ENCODE measurements around the gene SNX33. TPM values are rescaled to one million over a fixed set of nuclear protein-coding genes. Genes with fewer than 3 reads are reported as not detected.
"Not testable (repeated sequence)": the region's sequence is repeated elsewhere in the genome, so short reads cannot be mapped to it uniquely, and the experiment has no call there.

Gene SNX33
- total and polyA plus RNA-seq, 7 experiments from 2014 or later, result 0.13 to 3.4 (median 1.3) TPM

DNA sequence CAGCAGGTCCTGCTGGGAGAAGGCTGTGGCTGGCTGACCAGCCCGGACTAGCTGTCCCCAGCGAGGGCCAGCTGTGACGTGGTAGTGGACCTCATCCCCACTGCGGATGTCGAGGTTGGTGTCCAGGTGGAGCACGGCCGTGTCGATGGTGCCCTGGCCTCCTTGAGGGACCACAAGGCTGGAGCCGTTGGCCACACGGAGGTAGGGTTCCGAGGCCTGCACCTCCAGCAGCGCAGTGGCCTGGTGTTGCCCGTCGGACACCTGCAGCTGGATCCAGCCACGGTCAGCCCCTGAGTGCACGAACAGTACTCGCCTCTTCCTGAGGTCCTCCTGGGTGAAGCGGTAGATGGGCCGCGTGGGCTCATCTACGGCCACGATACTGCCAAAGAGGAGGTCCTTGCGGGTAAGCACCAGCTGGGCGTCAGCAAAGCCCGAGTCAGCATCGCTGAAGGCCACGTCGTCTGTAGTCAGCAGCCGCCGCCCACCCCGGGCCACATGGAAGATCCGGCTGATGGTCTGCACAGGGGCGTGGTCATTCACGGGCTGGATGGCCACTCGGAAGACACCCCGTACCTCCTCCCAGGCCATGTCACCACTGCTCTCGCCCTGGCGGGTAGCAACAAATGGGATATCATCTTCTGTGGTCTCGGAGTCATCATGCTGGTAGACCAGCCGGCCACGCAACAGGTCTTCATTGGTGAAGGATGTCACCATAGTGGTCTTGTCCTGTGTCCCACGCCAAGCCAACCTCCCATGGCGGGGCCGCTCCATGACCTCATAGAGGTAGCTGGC is 40.0 kb downstream of the SNX33 start:
- no peaks in the 10 kb centered on the region for H3K27me3 ChIP-seq (ENCODE audit: control insufficient read depth in 2 of 2, insufficient read depth in 2 of 2, low read length in 2 of 2)
- H3K36me3 ChIP-seq (ENCODE audit: control insufficient read depth in 2 of 3, insufficient read depth in 3 of 3, low read length in 3 of 3), result no peaks in the 10 kb centered on the region
- H3K4me1 Mint-ChIP-seq, result peaks cover 0 to 9% (median 4%) of the 10 kb centered on the region in 7 donors
- peaks cover 0 to 3% (median 0%) of the 10 kb centered on the region in 11 donors for H3K9me3 Mint-ChIP-seq
- POLR2A ChIA-PET, result interaction anchor here (0.6 kb wide), 1 partner anchor 65 kb away, joined by 4 read pairs; no protein-coding TSS in a partner anchor
- DNase-seq (no peak), ATAC-seq (no peak)
- no peak overlapping the region for H3K27ac ChIP-seq (ENCODE audit: low read depth, low read length)
- intact Hi-C loops (cut with micrococcal nuclease), result no loop called here
- H3K36me3 Mint-ChIP-seq, result peaks cover 0 to 2% (median 0%) of the 10 kb centered on the region in 5 donors
- no peaks in the 10 kb centered on the region for H3K4me1 ChIP-seq (ENCODE audit: control insufficient read depth in 2 of 2, insufficient read depth in 2 of 2, low read length in 2 of 2)
- H3K4me3 ChIP-seq (ENCODE audit: low read length), result no peak overlapping the region
- no peaks in the 10 kb centered on the region for H3K9me3 ChIP-seq (ENCODE audit: control insufficient read depth in 2 of 3, low read length in 3 of 3)
- no peak overlapping the region for H3K4me3 Mint-ChIP-seq
- CTCF ChIA-PET, result no interaction called here
- peaks cover 6 to 9% (median 7%) of the 10 kb centered on the region in 5 donors for H3K27me3 Mint-ChIP-seq
- H3K27ac Mint-ChIP-seq, result no peak overlapping the region

- H3K27ac Mint-ChIP-seq, result no peak overlapping the region
- no peak for DNase-seq
- no peak for ATAC-seq
- H3K27me3 Mint-ChIP-seq, result peaks cover 6 to 13% (median 8%) of the 10 kb centered on the region in 5 donors
- peaks cover 0 to 9% (median 4%) of the 10 kb centered on the region in 7 donors for H3K4me1 Mint-ChIP-seq
- H3K27me3 ChIP-seq (ENCODE audit: control insufficient read depth in 2 of 2, insufficient read depth in 2 of 2, low read length in 2 of 2), result no peaks in the 10 kb centered on the region
- H3K4me3 Mint-ChIP-seq, result no peak overlapping the region
- ChIA-PET POLR2A (no interaction called here), CTCF (no interaction called here)
- H3K36me3 ChIP-seq (ENCODE audit: control insufficient read depth in 2 of 3, insufficient read depth in 3 of 3, low read length in 3 of 3), result no peaks in the 10 kb centered on the region
- intact Hi-C loops (cut with micrococcal nuclease), result no loop called here
- H3K9me3 Mint-ChIP-seq, result peaks cover 0 to 3% (median 0%) of the 10 kb centered on the region in 11 donors
- no peaks in the 10 kb centered on the region for H3K9me3 ChIP-seq (ENCODE audit: control insufficient read depth in 2 of 3, low read length in 3 of 3)
- H3K27ac ChIP-seq (ENCODE audit: low read depth, low read length), result no peak overlapping the region
- no peaks in the 10 kb centered on the region for H3K4me1 ChIP-seq (ENCODE audit: control insufficient read depth in 2 of 2, insufficient read depth in 2 of 2, low read length in 2 of 2)
- H3K4me3 ChIP-seq (ENCODE audit: low read length), result no peak overlapping the region
- H3K36me3 Mint-ChIP-seq, result peaks cover 0 to 2% (median 0%) of the 10 kb centered on the region in 5 donors
These were observed 40.5 kb downstream of the SNX33 start for GRCh38 chr15:75688278-75688557.

GRCh38 chr15:75688831-75689230 is 41.1 kb downstream of the SNX33 start:
- H3K27ac Mint-ChIP-seq, result no peak overlapping the region
- ChIA-PET POLR2A (no interaction called here), CTCF (no interaction called here)
- no peak for ATAC-seq
- no peak overlapping the region for H3K4me3 Mint-ChIP-seq
- Histone ChIP-seq H3K27ac (ENCODE audit: low read depth, low read length) (no peak overlapping the region), H3K27me3 (ENCODE audit: control insufficient read depth in 2 of 2, insufficient read depth in 2 of 2, low read length in 2 of 2) (no peaks in the 10 kb centered on the region), H3K4me3 (ENCODE audit: low read length) (no peak overlapping the region), H3K36me3 (ENCODE audit: control insufficient read depth in 2 of 3, insufficient read depth in 3 of 3, low read length in 3 of 3) (no peaks in the 10 kb centered on the region), H3K9me3 (ENCODE audit: control insufficient read depth in 2 of 3, low read length in 3 of 3) (no peaks in the 10 kb centered on the region), H3K4me1 (ENCODE audit: control insufficient read depth in 2 of 2, insufficient read depth in 2 of 2, low read length in 2 of 2) (no peaks in the 10 kb centered on the region)
- intact Hi-C loops (cut with micrococcal nuclease), result no loop called here
- H3K27me3 Mint-ChIP-seq, result peaks cover 6 to 16% (median 8%) of the 10 kb centered on the region in 5 donors
- peaks cover 0 to 2% (median 0%) of the 10 kb centered on the region in 5 donors for H3K36me3 Mint-ChIP-seq
- peaks cover 0 to 9% (median 4%) of the 10 kb centered on the region in 7 donors for H3K4me1 Mint-ChIP-seq
- peaks cover 0 to 3% (median 0%) of the 10 kb centered on the region in 11 donors for H3K9me3 Mint-ChIP-seq
- no peak for DNase-seq

- H3K27me3 ChIP-seq (ENCODE audit: control insufficient read depth in 2 of 2, insufficient read depth in 2 of 2, low read length in 2 of 2); POLR2A ChIA-PET; H3K27ac ChIP-seq (ENCODE audit: low read depth, low read length); H3K4me1 ChIP-seq (ENCODE audit: control insufficient read depth in 2 of 2, insufficient read depth in 2 of 2, low read length in 2 of 2); DNase-seq; H3K27ac Mint-ChIP-seq; H3K9me3 ChIP-seq (ENCODE audit: control insufficient read depth in 2 of 3, low read length in 3 of 3); H3K9me3 Mint-ChIP-seq; H3K36me3 Mint-ChIP-seq; H3K36me3 ChIP-seq (ENCODE audit: control insufficient read depth in 2 of 3, insufficient read depth in 3 of 3, low read length in 3 of 3); ATAC-seq; H3K4me3 ChIP-seq (ENCODE audit: low read length); intact Hi-C loops (cut with micrococcal nuclease); H3K4me3 Mint-ChIP-seq: not testable (repeated sequence)
- CTCF ChIA-PET, result interaction anchor here (0.6 kb wide), 1 partner anchor 186 kb away, joined by 3 read pairs; no protein-coding TSS in a partner anchor
- H3K27me3 Mint-ChIP-seq, result peaks cover 6 to 16% (median 8%) of the 10 kb centered on the region in 5 donors
- peaks cover 0 to 10% (median 4%) of the 10 kb centered on the region in 7 donors for H3K4me1 Mint-ChIP-seq
These were observed 41.7 kb downstream of the SNX33 start for GRCh38 chr15:75689429-75689828.

GRCh38 chr15:75692311-75692710 is 44.6 kb downstream of the SNX33 start:
- peaks cover 6 to 16% (median 8%) of the 10 kb centered on the region in 5 donors for H3K27me3 Mint-ChIP-seq
- H3K27ac Mint-ChIP-seq; H3K27ac ChIP-seq (ENCODE audit: low read depth, low read length); H3K36me3 Mint-ChIP-seq; POLR2A ChIA-PET; H3K27me3 ChIP-seq (ENCODE audit: control insufficient read depth in 2 of 2, insufficient read depth in 2 of 2, low read length in 2 of 2); H3K9me3 Mint-ChIP-seq; H3K9me3 ChIP-seq (ENCODE audit: control insufficient read depth in 2 of 3, low read length in 3 of 3); intact Hi-C loops (cut with micrococcal nuclease); DNase-seq; ATAC-seq; H3K36me3 ChIP-seq (ENCODE audit: control insufficient read depth in 2 of 3, insufficient read depth in 3 of 3, low read length in 3 of 3); CTCF ChIA-PET; H3K4me3 ChIP-seq (ENCODE audit: low read length); H3K4me1 ChIP-seq (ENCODE audit: control insufficient read depth in 2 of 2, insufficient read depth in 2 of 2, low read length in 2 of 2): not testable (repeated sequence)
- H3K4me1 Mint-ChIP-seq, result peaks cover 8 to 16% (median 15%) of the 10 kb centered on the region in 7 donors
- H3K4me3 Mint-ChIP-seq, result peak overlapping the region in 2 of 10 donors; percentile 21 to 50

DNA sequence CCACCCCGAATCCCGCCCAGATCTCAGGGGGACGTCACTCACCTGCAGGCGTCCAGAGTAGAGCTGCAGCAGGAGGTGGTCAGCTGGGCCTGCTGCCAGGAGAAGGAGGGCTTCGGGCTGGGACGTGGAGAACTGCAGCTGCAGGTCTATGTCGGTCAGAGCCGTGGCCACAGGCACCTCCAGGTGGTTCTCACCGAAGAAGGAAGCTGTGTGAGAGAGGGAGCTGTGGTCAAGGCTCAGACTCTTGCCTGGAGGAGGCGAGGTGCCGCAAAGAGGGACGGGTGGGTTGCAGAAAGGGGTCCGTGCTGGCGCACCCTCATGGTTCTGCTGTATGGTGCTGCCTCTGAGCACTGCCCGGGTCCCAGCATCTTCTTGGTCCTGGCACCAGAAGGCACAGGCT is 45.3 kb downstream of the SNX33 start:
- intact Hi-C loops (cut with micrococcal nuclease), result not testable (repeated sequence)

More for the DNA sequence above, 45.3 kb downstream of the SNX33 start:
- H3K4me1 ChIP-seq (ENCODE audit: control insufficient read depth in 2 of 2, insufficient read depth in 2 of 2, low read length in 2 of 2); H3K27ac ChIP-seq (ENCODE audit: low read depth, low read length); H3K4me3 Mint-ChIP-seq; H3K27ac Mint-ChIP-seq; ATAC-seq; CTCF ChIA-PET; H3K9me3 Mint-ChIP-seq; H3K9me3 ChIP-seq (ENCODE audit: control insufficient read depth in 2 of 3, low read length in 3 of 3); DNase-seq; H3K27me3 ChIP-seq (ENCODE audit: control insufficient read depth in 2 of 2, insufficient read depth in 2 of 2, low read length in 2 of 2); H3K36me3 Mint-ChIP-seq; H3K36me3 ChIP-seq (ENCODE audit: control insufficient read depth in 2 of 3, insufficient read depth in 3 of 3, low read length in 3 of 3); POLR2A ChIA-PET; H3K4me3 ChIP-seq (ENCODE audit: low read length): not testable (repeated sequence)
- H3K4me1 Mint-ChIP-seq, result peaks cover 8 to 16% (median 15%) of the 10 kb centered on the region in 7 donors
- H3K27me3 Mint-ChIP-seq, result peaks cover 6 to 16% (median 8%) of the 10 kb centered on the region in 5 donors
